Chondrocyte (in vitro differentiated cells): ENCODE measurements around the gene TMBIM1. TPM values are rescaled to one million over a fixed set of nuclear protein-coding genes. Genes with fewer than 3 reads are reported as not detected.

Experiments
- DNase-seq: peaks from one replicate; pipeline ENCODE4 v3.0.0; 2021; ENCODE audit warnings: mixed read lengths, low spot score
- H3K27ac Mint-ChIP-seq: one replicate; pipeline ENCODE4 v1.8.0; 2021; ENCODE audit warnings: mild to moderate bottlenecking, moderate library complexity, mixed read lengths; ENCODE audit not compliant: unreplicated experiment
- H3K27me3 Mint-ChIP-seq: 2 replicates; pipeline ENCODE4 v1.8.0; 2021; ENCODE audit warnings: low read depth, mixed read lengths
- H3K36me3 Mint-ChIP-seq: 2 replicates; pipeline ENCODE4 v1.8.0; 2021; ENCODE audit warnings: low read depth, mixed read lengths
- H3K4me1 Mint-ChIP-seq: 2 replicates; pipeline ENCODE4 v1.8.0; 2021; ENCODE audit warnings: low read depth, mild to moderate bottlenecking, mixed read lengths
- H3K4me3 Mint-ChIP-seq: one replicate; pipeline ENCODE4 v1.8.0; 2021; ENCODE audit warnings: mild to moderate bottlenecking, moderate library complexity, mixed read lengths; ENCODE audit not compliant: unreplicated experiment
- H3K9me3 Mint-ChIP-seq: 2 replicates; pipeline ENCODE4 v1.8.0; 2021; ENCODE audit warnings: low read depth, mixed read lengths
- total RNA-seq: library from RNA; stranded (reverse); gene quantifications from 3 replicates; pipeline ENCODE4 v1.2.1, GENCODE V29; 2021
- TF ChIP-seq, protein P1 (sequence below): fragments of 200-600 bp; sonication (generic); IDR thresholded peaks from 2 replicates; pipeline ENCODE4 v1.5.0; 2021; ENCODE audit warnings: antibody characterized with exemption, mild to moderate bottlenecking, moderate library complexity

The TMBIM1 gene
- total RNA-seq, 1 donor from 2014 or later = 100 TPM

DNA sequence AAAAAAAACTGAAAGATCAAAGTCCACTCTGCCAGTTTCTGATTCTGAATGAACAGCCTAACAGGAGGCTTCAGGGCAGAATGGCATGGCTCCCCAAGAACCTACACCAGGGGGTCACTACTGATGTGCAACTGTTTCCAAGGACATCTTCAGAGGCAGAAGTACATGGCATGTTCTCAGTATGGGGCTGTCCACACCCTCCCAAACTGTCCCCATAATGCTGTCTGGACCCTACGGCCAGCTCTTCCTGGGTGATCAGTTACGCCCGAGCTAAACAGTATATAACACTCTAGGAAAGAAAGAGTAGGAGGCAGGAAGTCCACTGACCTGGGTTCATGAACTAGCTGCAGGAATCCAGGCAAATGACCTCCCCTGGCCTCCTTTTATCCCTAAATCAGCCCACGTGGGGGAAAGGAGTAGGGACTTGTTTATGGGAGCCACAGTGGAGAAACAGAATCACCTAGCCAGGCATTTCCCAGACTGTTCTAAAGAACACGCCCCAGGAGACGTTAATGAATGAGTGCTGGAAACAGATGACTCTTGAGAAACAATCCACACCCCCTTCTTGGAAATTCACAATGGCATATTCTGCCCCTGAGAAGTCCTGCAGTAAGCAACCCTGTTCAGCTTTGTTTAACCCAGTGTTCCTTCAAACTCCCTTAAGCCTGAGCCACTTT lies 2.5 kb downstream of the TMBIM1 start:
- H3K9me3 Mint-ChIP-seq = no peaks in the 10 kb centered on the region
- peak overlapping the region; percentile 90 for H3K27ac Mint-ChIP-seq
- TF ChIP-seq, protein P1, sequence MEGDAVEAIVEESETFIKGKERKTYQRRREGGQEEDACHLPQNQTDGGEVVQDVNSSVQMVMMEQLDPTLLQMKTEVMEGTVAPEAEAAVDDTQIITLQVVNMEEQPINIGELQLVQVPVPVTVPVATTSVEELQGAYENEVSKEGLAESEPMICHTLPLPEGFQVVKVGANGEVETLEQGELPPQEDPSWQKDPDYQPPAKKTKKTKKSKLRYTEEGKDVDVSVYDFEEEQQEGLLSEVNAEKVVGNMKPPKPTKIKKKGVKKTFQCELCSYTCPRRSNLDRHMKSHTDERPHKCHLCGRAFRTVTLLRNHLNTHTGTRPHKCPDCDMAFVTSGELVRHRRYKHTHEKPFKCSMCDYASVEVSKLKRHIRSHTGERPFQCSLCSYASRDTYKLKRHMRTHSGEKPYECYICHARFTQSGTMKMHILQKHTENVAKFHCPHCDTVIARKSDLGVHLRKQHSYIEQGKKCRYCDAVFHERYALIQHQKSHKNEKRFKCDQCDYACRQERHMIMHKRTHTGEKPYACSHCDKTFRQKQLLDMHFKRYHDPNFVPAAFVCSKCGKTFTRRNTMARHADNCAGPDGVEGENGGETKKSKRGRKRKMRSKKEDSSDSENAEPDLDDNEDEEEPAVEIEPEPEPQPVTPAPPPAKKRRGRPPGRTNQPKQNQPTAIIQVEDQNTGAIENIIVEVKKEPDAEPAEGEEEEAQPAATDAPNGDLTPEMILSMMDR = no peak
- peak overlapping the region; percentile 87 for H3K4me3 Mint-ChIP-seq
- H3K4me1 Mint-ChIP-seq = peaks cover 72% of the 10 kb centered on the region
- H3K36me3 Mint-ChIP-seq = peaks cover 2% of the 10 kb centered on the region
- no peak for DNase-seq
- H3K27me3 Mint-ChIP-seq = no peaks in the 10 kb centered on the region

DNA sequence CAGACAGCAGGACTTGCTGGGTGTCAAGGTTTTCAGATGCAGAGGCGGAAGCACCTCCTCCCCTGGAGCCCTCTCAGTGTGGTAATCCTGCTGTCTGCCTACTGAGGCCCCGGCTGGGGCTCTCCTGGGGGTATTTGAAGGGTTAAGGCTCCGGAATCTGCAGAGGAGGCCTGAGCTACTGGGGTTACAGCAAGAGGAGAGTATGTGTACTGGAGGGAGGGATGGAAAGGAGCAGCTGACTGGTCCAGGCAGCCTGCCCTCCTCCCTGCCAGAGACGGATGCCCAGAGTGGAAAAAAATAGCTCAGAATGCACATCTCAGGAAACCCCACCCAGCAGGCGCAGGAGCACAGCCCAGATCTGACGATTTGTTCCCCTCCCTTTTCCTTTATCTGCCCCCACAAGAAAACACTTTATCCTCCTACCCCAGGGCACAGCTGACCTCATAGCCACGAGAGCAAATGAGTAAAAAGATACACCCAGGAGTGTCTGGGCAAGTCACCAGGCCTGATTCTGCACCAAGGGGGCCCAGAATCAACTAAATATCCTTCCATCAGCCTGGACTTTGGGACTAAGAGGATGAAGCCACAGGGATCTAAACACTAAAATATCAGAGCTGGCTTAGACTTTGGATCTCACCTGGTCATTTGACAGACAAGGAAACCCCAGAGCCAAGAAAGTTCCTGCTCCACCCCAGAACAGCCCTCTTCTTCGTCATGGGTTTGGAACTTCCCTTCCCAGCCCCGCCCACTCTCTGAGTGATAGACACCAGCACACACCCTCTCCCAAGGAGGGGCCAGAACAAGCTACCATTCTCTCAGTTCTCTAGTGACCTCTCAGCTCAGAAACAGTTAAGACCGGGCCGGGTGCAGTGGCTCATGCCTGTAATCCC lies 5.5 kb downstream of the TMBIM1 start:
- TF ChIP-seq, protein P1 = no peak
- Mint-ChIP-seq H3K9me3 (no peaks in the 10 kb centered on the region), H3K36me3 (peaks cover 2% of the 10 kb centered on the region), H3K4me3 (peak overlapping the region; percentile 75), H3K4me1 (peaks cover 88% of the 10 kb centered on the region), H3K27me3 (no peaks in the 10 kb centered on the region), H3K27ac (peak overlapping the region; percentile 98)
- DNase-seq = no peak

DNA sequence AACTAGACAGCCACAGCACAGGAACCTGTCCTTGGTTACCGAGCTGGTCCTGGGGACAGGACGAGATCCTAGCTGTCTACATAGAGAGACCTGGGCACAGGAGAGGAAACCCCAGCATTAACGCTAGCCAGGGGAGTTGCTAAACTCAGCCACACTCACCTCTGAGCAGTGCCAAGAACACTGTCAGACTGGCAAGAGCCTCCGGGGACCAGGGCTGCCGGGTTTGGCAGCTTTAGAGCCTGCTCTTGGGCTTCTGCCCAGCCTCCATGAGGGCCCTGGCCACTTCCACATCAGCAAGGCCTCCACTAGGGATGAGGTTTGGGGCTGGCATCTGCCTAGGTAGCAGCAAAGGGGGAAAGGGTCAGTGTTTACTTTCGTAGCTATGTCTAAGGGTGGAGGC lies 6.7 kb downstream of the TMBIM1 start:
- peaks cover 4% of the 10 kb centered on the region for H3K36me3 Mint-ChIP-seq
- TF ChIP-seq, protein P1 = no peak
- no peak for DNase-seq
- no peaks in the 10 kb centered on the region for H3K9me3 Mint-ChIP-seq
- H3K4me3 Mint-ChIP-seq = peak overlapping the region; percentile 75
- H3K27me3 Mint-ChIP-seq = no peaks in the 10 kb centered on the region
- peak overlapping the region; percentile 98 for H3K27ac Mint-ChIP-seq
- H3K4me1 Mint-ChIP-seq = peaks cover 79% of the 10 kb centered on the region

DNA sequence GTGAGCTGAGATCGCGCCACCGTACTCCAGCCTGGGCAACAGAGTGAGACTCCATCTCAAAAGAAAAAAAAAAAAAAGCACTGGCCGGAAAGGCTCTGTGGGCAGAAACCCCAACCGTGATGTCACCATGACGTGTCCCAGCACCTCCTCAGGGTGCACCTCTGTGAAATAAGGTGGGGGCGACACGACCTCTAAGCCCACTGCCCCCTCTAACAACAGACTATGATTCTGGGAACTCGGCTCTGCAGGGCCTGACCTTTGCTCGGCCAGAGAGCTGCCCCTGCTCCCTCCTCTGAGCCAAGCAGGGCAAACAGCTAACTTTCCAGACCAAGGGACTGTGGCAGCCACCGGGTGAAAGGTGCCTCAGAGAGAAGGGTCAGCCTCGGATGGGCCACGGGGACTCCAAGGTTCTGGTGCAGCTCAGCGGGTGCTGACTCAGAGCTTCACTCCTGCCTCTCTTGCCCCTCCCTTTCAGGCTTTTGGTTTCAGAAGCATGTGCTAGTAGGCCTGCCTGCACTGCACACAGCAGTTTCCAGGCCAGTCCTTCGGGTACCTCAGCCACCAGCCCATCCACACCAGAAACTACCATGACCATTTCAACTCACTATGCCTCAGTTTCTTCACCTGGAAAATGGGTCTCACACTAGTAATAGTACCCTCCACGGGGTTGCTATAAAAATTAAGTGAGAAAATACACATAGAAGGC lies 8.0 kb downstream of the TMBIM1 start:
- no peak for DNase-seq
- TF ChIP-seq, protein P1 = no peak
- H3K4me1 Mint-ChIP-seq = peaks cover 67% of the 10 kb centered on the region
- H3K4me3 Mint-ChIP-seq = no peak overlapping the region
- peaks cover 13% of the 10 kb centered on the region for H3K36me3 Mint-ChIP-seq
- peak overlapping the region; percentile 54 for H3K27ac Mint-ChIP-seq
- H3K27me3 Mint-ChIP-seq = no peaks in the 10 kb centered on the region
- no peaks in the 10 kb centered on the region for H3K9me3 Mint-ChIP-seq
